Fibroblast of the conjunctiva (primary cell): Measurements from ENCODE around the gene NOD2.

ENCODE experiments used
- DNase-seq: peaks from one replicate; pipeline ENCODE4 v3.0.0-alpha.2; 2010; ENCODE audit warnings: low read depth

The NOD2 gene

DNA sequence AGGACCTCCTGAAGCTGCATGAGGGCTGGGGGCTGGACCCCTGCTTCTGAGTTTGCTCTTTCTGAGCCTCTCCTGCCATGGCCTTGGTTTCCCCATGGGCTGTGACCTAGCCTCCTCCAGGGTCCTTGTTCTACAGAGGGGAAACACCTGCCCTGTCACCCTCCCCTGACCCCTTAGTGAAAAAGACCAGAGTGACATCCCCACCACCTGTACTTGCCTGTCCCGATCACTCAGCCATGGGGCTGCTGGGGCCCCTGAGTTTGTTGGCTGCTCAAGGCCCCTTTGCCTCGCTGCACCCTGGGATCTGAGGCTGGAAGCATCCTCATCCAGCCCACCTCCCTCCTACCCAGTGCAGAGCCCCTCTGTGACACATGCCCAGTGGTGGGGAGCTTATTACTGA is 800 bp downstream of the NOD2 start:
- DNase-seq = no peak

DNA sequence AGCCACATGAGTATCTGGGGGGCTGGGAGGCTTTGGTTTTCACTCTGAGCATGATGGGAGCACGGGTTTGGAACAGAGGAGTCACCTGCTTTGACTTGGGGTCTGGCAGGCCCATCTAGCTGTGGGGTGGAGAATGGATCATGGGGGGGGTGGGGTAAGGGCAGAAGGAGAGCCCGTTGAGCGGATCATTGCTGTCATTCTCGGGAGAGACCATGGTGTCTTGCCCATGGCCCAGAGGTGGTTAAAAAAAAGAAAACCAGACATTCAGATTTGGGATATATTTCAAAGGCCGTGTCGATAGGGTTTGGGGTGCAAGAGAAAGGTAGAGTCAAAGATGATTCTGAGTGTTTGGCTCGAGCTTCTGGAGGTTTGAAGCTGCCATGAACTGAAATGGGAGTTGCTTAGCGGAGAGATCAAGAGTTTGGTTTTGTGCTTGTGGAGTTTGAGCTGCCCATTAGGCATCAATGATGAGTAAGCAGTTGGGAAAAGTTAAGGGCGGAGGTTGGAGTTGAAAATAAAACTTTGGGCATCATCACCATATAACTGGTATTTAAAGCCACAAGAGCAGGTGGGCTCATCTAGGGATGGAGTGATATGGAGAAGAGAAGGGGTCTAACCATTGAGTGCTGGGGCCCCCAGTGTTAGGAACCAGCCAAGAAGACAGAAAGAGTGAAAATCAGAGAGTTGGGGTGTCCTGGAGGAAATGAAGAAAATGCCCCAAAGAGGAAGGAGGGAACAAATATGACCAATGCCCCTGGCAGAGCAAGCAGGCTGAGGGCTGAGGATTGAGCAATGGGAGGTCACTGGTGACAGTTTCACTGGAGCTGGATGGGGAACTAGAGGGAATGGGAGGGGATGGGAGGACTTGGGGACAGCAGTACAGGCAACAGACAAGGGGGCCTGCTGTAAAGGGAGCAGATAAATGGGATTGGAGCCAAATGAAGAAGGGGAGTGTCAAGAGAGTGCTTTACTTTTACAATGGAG is 1.9 kb downstream of the NOD2 start:
- DNase-seq = no peak

- DNase-seq = no peak
These were observed 2.7 kb downstream of the NOD2 start for GRCh38 chr16:50696126-50696525.

GRCh38 chr16:50696575-50697420 is 3.4 kb downstream of the NOD2 start:
- DNase-seq = no peak

DNA sequence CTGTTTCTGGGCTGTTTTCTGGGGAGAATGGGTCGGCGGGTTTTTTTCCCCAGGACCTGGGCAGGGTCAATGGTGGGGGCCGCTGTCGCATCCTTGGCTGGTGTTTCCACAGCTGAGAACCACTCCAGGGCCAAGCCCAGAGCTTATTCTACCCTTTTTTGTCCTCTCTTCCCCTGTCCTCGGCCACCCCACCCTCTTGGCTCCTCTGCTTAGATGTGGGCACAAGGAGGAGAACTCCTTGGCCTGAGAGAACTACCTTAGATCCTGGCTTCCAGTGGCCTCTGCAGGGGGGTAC is 4.0 kb downstream of the NOD2 start:
- DNase-seq = no peak

DNA sequence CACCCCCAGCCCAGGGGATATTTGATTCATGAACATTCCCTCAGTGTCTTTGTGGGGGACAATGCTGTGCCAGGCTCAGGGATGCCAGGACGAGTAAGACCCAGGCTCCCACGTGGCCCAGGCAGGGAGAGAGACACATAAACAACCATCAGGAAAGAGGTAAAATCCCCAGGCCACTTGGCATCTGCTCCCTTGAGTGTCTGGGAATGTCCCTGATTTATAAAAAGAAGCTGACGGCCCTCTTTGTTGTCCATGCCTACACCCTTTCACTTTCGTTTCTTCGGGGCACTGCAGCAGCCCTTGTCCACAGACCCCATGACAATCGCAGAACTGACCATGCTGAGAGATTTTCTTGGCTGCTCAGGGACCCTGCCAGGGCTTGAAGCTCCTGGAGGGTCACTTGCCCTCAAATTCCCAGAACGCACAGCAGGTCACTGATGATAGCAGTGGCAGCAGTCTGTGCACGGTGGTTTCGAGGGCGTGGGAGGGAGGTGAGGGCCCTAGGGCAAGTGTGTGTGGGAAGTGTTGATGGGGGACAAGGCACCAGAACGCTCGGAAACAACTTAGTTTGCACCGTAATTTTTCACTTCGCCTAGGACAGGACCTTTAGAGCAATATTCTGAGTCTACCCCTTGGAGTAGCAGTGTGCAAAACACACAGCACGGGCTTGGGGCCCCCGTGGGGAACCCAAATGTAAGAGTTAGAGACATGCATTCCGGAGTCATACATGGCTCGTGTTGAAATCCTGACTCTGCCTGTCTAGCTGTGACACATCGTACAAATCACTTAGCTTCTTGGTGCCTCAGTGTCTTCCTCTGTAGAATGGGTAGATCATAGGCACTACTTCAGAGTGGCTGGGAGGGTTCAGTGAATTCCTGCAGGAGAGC is 4.7 kb downstream of the NOD2 start:
- DNase-seq = no peak

GRCh38 chr16:50699326-50700159 is 6.1 kb downstream of the NOD2 start:
- no peak for DNase-seq

- DNase-seq = no peak
These were observed 9.3 kb downstream of the NOD2 start for GRCh38 chr16:50702725-50703124.

DNA sequence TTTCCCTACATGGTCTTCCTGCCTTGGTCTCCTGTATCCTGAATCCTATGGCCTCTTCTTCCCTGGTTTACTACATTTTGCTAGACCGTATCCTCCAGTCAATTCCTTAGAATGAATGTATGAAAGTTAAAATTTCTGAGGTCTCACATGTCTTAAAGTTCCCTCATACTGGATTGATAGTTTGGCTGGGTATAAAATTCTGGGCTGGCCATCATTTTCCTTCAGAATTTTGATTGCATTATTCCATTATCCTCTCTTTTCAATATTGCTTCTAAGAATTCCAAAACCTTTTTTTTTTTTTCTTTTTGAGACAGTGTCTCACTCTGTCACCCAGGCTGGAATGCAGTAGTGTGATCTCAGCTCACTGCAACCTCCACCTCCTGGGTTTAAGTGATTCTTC is 10.8 kb downstream of the NOD2 start:
- no peak for DNase-seq

DNA sequence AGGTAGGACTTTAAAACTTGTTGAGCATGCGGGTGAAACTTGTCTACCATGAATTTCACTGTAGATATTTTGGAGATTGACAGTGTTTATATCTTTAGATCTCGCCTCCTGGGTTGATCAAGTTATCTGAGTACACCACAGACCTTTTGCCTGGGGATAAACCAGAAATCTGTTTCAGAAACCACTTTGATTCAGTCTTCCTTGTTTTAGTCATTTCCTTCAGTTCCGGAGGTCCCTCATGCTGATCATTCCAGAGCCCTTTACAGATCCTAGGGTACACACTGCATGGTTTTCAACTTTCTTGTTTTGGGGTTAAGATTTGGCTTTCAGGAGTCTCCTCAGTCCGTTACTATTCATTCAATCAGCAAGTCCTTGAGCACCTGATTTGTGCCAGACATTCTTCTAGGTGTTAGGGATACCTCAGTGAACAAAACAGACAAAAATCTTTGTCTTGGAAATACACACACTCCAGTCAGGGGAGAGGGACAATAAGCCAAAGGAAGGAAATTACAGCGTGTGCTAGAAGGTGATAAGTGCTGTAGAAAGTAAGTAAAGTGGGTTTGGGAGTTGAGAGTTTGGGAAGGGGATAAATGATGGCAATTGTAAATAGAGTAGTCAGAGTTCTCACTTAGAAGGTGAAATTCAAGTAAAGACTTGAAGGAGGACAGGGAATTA is 12.2 kb downstream of the NOD2 start:
- no peak for DNase-seq

GRCh38 chr16:50706250-50706649 is 12.8 kb downstream of the NOD2 start:
- no peak for DNase-seq

GRCh38 chr16:50708373-50709060 is 15.1 kb downstream of the NOD2 start:
- DNase-seq = no peak

GRCh38 chr16:50709061-50709684 is 15.8 kb downstream of the NOD2 start:
- no peak for DNase-seq

DNA sequence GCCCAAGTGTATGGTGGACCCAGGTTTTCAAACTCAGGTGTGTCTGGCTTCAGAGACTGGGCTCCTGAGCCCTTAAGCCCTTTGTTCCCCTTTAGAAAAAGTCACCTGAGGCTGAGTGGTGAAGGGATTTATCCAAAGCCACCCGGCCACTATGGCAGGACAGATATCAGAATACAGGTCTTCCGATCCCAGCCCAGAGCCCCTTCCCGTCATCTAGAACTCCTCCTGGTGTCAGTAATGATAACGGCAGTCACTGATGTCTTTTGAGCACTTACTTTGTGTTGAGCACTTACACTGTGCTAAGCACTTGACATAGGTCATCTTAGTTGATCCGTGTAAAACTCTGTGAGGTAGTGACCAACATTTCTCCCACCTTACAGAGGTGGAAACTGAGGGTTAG is 16.6 kb downstream of the NOD2 start:
- no peak for DNase-seq

- DNase-seq = no peak
These were observed 17.6 kb downstream of the NOD2 start for GRCh38 chr16:50711040-50711439.

DNA sequence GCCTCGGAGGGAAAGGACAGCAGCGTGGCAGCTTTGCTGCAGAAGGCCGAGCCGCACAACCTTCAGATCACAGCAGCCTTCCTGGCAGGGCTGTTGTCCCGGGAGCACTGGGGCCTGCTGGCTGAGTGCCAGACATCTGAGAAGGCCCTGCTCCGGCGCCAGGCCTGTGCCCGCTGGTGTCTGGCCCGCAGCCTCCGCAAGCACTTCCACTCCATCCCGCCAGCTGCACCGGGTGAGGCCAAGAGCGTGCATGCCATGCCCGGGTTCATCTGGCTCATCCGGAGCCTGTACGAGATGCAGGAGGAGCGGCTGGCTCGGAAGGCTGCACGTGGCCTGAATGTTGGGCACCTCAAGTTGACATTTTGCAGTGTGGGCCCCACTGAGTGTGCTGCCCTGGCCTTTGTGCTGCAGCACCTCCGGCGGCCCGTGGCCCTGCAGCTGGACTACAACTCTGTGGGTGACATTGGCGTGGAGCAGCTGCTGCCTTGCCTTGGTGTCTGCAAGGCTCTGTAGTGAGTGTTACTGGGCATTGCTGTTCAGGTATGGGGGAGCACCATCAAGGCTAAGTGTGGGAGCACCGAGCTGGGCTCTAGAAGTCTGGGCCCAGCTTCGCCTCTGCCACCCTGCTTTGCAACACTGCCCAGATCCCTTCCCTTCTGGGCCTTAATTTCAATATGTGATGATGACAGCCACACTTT is 18.6 kb downstream of the NOD2 start:
- no peak for DNase-seq

- DNase-seq = no peak
These were observed 19.1 kb downstream of the NOD2 start for GRCh38 chr16:50712560-50712898.

DNA sequence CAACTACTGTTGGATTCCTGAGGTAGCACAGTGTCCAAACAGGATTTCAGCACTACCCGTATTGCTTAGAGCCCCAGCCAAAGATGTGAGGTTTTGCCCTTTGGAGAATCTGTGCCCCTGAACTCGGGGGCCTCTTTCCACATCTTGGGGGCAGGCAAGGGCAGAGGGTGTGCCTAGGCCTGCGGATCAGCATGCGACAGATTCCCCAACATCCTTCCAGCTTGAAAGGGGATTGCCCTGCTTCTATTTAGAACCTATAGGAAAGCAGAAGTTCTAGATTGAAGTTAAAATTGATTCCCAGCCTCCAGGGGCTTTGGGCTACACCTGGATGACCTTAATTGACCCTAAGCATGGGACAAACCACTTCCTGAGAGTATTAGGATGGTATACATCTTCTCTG is 19.6 kb downstream of the NOD2 start:
- no peak for DNase-seq

DNA sequence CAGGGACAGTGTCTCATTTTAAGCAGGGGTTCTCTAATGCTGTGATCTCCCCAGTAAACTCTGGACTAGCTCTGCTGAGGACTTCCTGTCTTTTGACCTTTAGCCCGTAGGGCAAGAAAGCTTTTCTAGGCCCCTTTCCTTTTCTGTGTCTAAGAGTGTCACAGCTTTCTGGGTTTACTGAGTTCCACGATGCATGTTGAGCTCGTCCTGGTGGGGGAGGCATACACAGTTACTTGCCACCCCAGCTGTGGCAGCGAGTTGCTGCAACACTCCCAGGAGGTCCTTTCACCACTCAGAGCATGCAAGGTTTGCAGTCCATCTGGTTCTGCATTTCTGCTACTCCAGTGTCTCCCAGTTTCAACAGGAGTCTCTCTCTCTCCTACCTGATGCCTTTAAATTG is 23.7 kb downstream of the NOD2 start:
- no peak for DNase-seq
